TTC549 (cell line): ENCODE results near the gene PDCD1.

Experiments
- FAIRE-seq: peaks from 2 replicates; lab custom pipeline; 2012; peaks lifted over from hg19 to GRCh38; lab: Jason Lieb, UNC

Gene PDCD1

GRCh38 chr2:241852116-241852980, 6.3 kb downstream of the PDCD1 start:
- no peak for FAIRE-seq

GRCh38 chr2:241851325-241852115, 7.2 kb downstream of the PDCD1 start:
- FAIRE-seq, result no peak

- no peak for FAIRE-seq
Observed at GRCh38 chr2:241850544-241851324, 8.0 kb downstream of the PDCD1 start.

GRCh38 chr2:241849616-241850543, 8.8 kb downstream of the PDCD1 start:
- no peak for FAIRE-seq

- FAIRE-seq, result no peak
Observed at GRCh38 chr2:241848761-241849615, 9.7 kb downstream of the PDCD1 start.

- no peak for FAIRE-seq
Observed at GRCh38 chr2:241846406-241846805, 12.3 kb downstream of the PDCD1 start.

- FAIRE-seq, result no peak
Observed at GRCh38 chr2:241844831-241845578, 13.7 kb downstream of the PDCD1 start.

GRCh38 chr2:241844066-241844728, 14.5 kb downstream of the PDCD1 start:
- no peak for FAIRE-seq

- FAIRE-seq, result no peak
Observed at GRCh38 chr2:241843321-241844065, 15.2 kb downstream of the PDCD1 start.

GRCh38 chr2:241842620-241843211, 16.0 kb downstream of the PDCD1 start:
- FAIRE-seq, result no peak

GRCh38 chr2:241842067-241842415, 16.7 kb downstream of the PDCD1 start:
- no peak for FAIRE-seq

GRCh38 chr2:241841181-241842066, 17.3 kb downstream of the PDCD1 start:
- no peak for FAIRE-seq

- no peak for FAIRE-seq
Observed at GRCh38 chr2:241837197-241837965, 21.3 kb downstream of the PDCD1 start.

- no peak for FAIRE-seq
Observed at GRCh38 chr2:241836292-241836691, 22.4 kb downstream of the PDCD1 start.

- FAIRE-seq, result no peak
Observed at GRCh38 chr2:241835611-241836010, 23.1 kb downstream of the PDCD1 start.

GRCh38 chr2:241834527-241835210, 24.0 kb downstream of the PDCD1 start:
- no peak for FAIRE-seq
